SH-SY5Y (cell line): ENCODE results near the gene HEPH.

Experiments used
- GATA2 ChIP-seq: IDR thresholded peaks from 2 replicates; pipeline ENCODE4 v1.6.1; 2011; ENCODE audit warnings: mild to moderate bottlenecking, low read depth, low read length
- GATA3 ChIP-seq: IDR thresholded peaks from 2 replicates; pipeline ENCODE4 v1.6.1; 2011; ENCODE audit warnings: low read depth, mild to moderate bottlenecking, low read length, moderate library complexity

GRCh38 chrX:66164931-66165330 is 884 bp downstream of the HEPH start:
- TF ChIP-seq GATA2 (no peak), GATA3 (no peak)
